ENCODE measurements around the gene FAM107B. TPM values are rescaled to one million over a fixed set of nuclear protein-coding genes. Genes with fewer than 3 reads are reported as not detected.
"Not testable (repeated sequence)": the region's sequence is repeated elsewhere in the genome, so short reads cannot be mapped to it uniquely, and the experiment has no call there.

FAM107B gene
- total RNA-seq, 1 experiment from 2014 or later: 41.3 TPM

DNA sequence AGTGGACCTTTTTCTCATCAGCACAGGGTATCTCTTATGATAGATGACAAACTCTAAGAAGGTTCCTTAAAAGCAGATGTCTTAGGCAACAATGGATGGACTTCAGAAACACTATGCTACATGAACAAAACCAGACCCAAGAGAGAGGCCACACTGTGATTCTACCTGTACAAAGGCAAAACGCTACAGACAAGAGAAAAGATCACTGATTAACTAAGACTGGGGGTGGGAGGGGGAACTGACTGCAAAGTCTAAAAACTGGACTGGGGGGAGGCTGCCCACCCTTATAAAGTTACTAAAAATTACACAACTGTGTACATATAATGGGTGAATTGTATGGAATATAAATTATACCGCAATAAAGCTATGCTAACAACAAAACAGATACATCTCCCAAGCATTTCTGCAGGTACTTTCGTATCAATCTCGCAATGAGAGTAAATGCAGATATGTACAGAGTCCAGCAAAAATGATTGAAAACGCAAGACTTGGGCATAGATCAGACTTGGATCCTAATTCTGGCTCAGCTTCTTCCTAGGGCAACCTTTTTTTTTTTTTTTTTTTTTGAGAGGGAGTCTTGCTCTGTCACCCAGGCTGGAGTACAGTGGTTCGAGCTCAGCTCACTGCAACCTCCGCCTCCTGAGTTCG, 179.7 kb downstream of the FAM107B start:
- H3K4me3 Mint-ChIP-seq (ENCODE audit: unreplicated experiment): no peak overlapping the region

DNA sequence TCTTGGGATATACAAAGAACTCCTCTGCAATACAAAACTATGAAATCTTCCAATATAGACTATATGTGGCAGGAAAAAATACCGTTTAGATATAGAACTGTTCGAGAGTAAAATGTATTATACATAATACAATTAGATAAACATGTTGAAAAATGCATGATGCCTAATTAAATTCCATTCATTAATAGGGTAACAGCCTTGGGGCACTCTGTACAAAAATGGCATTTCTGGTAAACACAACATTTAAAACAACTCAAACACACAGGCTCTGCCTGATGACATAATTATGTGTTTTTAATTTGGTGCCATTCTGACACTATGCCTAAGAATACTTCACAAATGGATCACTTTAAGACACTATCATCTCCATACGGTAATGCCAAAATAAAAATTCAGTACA, 180.9 kb downstream of the FAM107B start:
- no peak overlapping the region for H3K4me3 Mint-ChIP-seq (ENCODE audit: unreplicated experiment)
- no peaks in the 10 kb centered on the region for H3K27me3 Mint-ChIP-seq (ENCODE audit: insufficient read depth, unreplicated experiment)
- no peaks in the 10 kb centered on the region for H3K9me3 Mint-ChIP-seq (ENCODE audit: unreplicated experiment)
- ChIA-PET POLR2A (interaction anchor here (1.8 to 2.8 kb wide), 2 partner anchors 8 to 244 kb away, joined by 6 to 8 read pairs; partner anchors contain the start of genes CDNF, HSPA14 and MSANTD7), CTCF (interaction anchor here (0.6 kb wide), 1 partner anchor 55 kb away, joined by 3 read pairs; no protein-coding TSS in a partner anchor)
- BruUV-seq (replicated peaks): no TSS peak
- no peak overlapping the region for H3K27ac Mint-ChIP-seq (ENCODE audit: low read depth, unreplicated experiment)
- H3K4me1 Mint-ChIP-seq (ENCODE audit: insufficient read depth, unreplicated experiment): peaks cover 9% of the 10 kb centered on the region
- intact Hi-C loops (cut with micrococcal nuclease): no loop called here
- TF ChIP-seq, protein P1, sequence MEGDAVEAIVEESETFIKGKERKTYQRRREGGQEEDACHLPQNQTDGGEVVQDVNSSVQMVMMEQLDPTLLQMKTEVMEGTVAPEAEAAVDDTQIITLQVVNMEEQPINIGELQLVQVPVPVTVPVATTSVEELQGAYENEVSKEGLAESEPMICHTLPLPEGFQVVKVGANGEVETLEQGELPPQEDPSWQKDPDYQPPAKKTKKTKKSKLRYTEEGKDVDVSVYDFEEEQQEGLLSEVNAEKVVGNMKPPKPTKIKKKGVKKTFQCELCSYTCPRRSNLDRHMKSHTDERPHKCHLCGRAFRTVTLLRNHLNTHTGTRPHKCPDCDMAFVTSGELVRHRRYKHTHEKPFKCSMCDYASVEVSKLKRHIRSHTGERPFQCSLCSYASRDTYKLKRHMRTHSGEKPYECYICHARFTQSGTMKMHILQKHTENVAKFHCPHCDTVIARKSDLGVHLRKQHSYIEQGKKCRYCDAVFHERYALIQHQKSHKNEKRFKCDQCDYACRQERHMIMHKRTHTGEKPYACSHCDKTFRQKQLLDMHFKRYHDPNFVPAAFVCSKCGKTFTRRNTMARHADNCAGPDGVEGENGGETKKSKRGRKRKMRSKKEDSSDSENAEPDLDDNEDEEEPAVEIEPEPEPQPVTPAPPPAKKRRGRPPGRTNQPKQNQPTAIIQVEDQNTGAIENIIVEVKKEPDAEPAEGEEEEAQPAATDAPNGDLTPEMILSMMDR (IDR thresholded peaks at IDR 0.05; ENCODE audit: unreplicated experiment): no peak
- peaks cover 7% of the 10 kb centered on the region for H3K36me3 Mint-ChIP-seq (ENCODE audit: insufficient read depth, unreplicated experiment)
- DNase-seq (ENCODE audit: unreplicated experiment): no peak

More for the DNA sequence above, 179.7 kb downstream of the FAM107B start:
- no TSS peak for BruUV-seq (replicated peaks)
- ChIA-PET CTCF (interaction anchor here (0.6 to 0.7 kb wide), 2 partner anchors 14 to 29 kb away, joined by 3 to 4 read pairs; no protein-coding TSS in a partner anchor), POLR2A (interaction anchor here (0.6 kb wide), 1 partner anchor 913 kb away, joined by 3 read pairs; no protein-coding TSS in a partner anchor)
- Mint-ChIP-seq H3K4me1 (ENCODE audit: insufficient read depth, unreplicated experiment) (peaks cover 9% of the 10 kb centered on the region), H3K27ac (ENCODE audit: low read depth, unreplicated experiment) (no peak overlapping the region), H3K27me3 (ENCODE audit: insufficient read depth, unreplicated experiment) (no peaks in the 10 kb centered on the region), H3K36me3 (ENCODE audit: insufficient read depth, unreplicated experiment) (peaks cover 7% of the 10 kb centered on the region), H3K9me3 (ENCODE audit: unreplicated experiment) (no peaks in the 10 kb centered on the region)
- TF ChIP-seq, protein P1 (IDR thresholded peaks at IDR 0.05; ENCODE audit: unreplicated experiment): no peak
- intact Hi-C loops (cut with micrococcal nuclease): no loop called here
- no peak for DNase-seq (ENCODE audit: unreplicated experiment)

DNA sequence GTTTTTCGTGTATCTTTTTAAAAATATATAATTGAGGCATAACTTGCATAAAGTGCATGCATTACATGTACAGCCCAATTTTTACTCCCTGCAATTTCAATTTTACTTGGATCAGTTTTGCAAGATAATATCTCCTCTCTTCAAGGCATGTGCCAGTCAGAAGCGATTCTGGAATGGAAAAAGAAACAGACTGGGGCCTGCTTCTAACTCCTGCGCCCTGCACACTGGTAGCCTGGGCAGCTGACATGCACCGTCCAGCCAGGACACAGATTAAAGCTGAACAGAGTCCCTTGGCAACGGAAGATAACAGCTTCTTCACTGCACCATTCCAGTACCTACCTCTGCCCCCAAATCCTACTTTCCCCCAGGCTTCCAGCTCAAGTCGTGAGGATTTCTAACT, 182.1 kb downstream of the FAM107B start:
- intact Hi-C loops (cut with micrococcal nuclease): no loop called here
- Mint-ChIP-seq H3K27ac (ENCODE audit: low read depth, unreplicated experiment) (no peak overlapping the region), H3K27me3 (ENCODE audit: insufficient read depth, unreplicated experiment) (no peaks in the 10 kb centered on the region), H3K36me3 (ENCODE audit: insufficient read depth, unreplicated experiment) (peaks cover 7% of the 10 kb centered on the region), H3K4me1 (ENCODE audit: insufficient read depth, unreplicated experiment) (peaks cover 22% of the 10 kb centered on the region), H3K9me3 (ENCODE audit: unreplicated experiment) (no peaks in the 10 kb centered on the region), H3K4me3 (ENCODE audit: unreplicated experiment) (no peak overlapping the region)
- POLR2A ChIA-PET: interaction anchor here (1.8 to 2.8 kb wide), 2 partner anchors 10 to 245 kb away, joined by 6 to 8 read pairs; partner anchors contain the start of genes CDNF, HSPA14 and MSANTD7
- BruUV-seq (replicated peaks): no TSS peak
- CTCF ChIA-PET: interaction anchor here (0.5 kb wide), 1 partner anchor 65 kb away, joined by 3 read pairs; no protein-coding TSS in a partner anchor
- no peak for DNase-seq (ENCODE audit: unreplicated experiment)
- TF ChIP-seq, protein P1 (IDR thresholded peaks at IDR 0.05; ENCODE audit: unreplicated experiment): no peak

DNA sequence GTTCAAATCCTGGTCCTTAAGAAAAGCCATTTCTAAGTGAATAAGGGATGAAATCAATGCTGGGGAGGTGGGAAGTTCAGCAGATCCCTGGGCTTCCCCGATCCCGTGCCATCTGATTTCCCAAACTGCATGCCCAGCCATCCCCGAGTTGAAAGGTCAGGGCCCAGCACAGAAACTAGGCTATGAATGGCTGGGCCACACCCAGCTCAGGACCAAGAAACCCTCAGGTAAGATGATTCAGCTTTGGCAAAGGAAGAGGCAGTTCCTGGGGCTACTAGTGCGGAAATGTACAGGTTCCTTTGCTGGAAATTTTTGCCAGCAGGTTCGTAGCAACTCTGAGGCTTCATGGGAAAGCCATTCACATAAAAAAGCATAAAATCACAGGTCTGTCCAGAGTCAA, 182.7 kb downstream of the FAM107B start:
- no TSS peak for BruUV-seq (replicated peaks)
- intact Hi-C loops (cut with micrococcal nuclease): no loop called here
- Mint-ChIP-seq H3K4me1 (ENCODE audit: insufficient read depth, unreplicated experiment) (peaks cover 23% of the 10 kb centered on the region), H3K36me3 (ENCODE audit: insufficient read depth, unreplicated experiment) (peaks cover 7% of the 10 kb centered on the region), H3K9me3 (ENCODE audit: unreplicated experiment) (no peaks in the 10 kb centered on the region), H3K27me3 (ENCODE audit: insufficient read depth, unreplicated experiment) (no peaks in the 10 kb centered on the region), H3K4me3 (ENCODE audit: unreplicated experiment) (peak overlapping the region; percentile 19), H3K27ac (ENCODE audit: low read depth, unreplicated experiment) (no peak overlapping the region)
- ChIA-PET CTCF (interaction anchor here (1.0 to 1.3 kb wide), 3 partner anchors 10 to 55 kb away, joined by 3 read pairs; no protein-coding TSS in a partner anchor), POLR2A (interaction anchor here (0.6 to 2.8 kb wide), 4 partner anchors 10 to 429 kb away, joined by 3 to 8 read pairs (median 4); partner anchors contain the start of genes CDNF, HSPA14 and MSANTD7)
- TF ChIP-seq, protein P1 (IDR thresholded peaks at IDR 0.05; ENCODE audit: unreplicated experiment): no peak
- peak; percentile 72 for DNase-seq (ENCODE audit: unreplicated experiment)

DNA sequence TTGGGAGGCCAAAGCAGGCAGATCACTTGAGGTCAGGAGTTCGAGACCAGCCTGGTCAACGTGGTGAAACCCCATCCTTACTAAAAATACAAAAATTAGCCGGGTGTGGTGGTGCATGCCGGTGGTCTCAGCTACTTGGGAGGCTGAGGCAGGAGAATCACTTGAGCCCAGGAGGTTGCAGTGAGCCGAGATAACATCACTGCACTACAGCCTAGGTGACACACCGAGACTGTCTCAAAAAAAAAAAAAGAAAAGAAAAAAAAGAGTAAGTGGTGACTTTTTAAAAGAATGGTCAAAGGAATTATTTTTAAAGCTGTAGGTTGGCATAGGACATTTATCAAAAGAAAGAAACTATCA, 185.8 kb downstream of the FAM107B start:
- not testable (repeated sequence) for H3K4me3 Mint-ChIP-seq (ENCODE audit: unreplicated experiment)

More for the DNA sequence above, 185.8 kb downstream of the FAM107B start:
- H3K9me3 Mint-ChIP-seq (ENCODE audit: unreplicated experiment); H3K36me3 Mint-ChIP-seq (ENCODE audit: insufficient read depth, unreplicated experiment); H3K27me3 Mint-ChIP-seq (ENCODE audit: insufficient read depth, unreplicated experiment); intact Hi-C loops (cut with micrococcal nuclease); DNase-seq (ENCODE audit: unreplicated experiment); BruUV-seq (replicated peaks); H3K27ac Mint-ChIP-seq (ENCODE audit: low read depth, unreplicated experiment): not testable (repeated sequence)
- ChIA-PET POLR2A (interaction anchor here (1.8 kb wide), 2 partner anchors 13 to 18 kb away, joined by 6 read pairs; no protein-coding TSS in a partner anchor), CTCF (interaction anchor here (2.2 kb wide), 1 partner anchor 52 kb away, joined by 6 read pairs; no protein-coding TSS in a partner anchor)
- H3K4me1 Mint-ChIP-seq (ENCODE audit: insufficient read depth, unreplicated experiment): peaks cover 23% of the 10 kb centered on the region
